SU-DHL-6 (cell line): ENCODE results near the gene HOXD11.

Experiments
- H2AFZ ChIP-seq: fragments of 200-600 bp; sonication (generic); 2 replicates; pipeline ENCODE4 v1.6.1; 2014; ENCODE audit warnings: low read depth, mild to moderate bottlenecking, moderate library complexity, mixed read lengths, antibody characterized with exemption, low read length; ENCODE audit not compliant: severe bottlenecking
- H3F3A ChIP-seq: fragments of 200-600 bp; shearing (Covaris generic); 2 replicates; pipeline ENCODE4 v1.6.0; 2016; ENCODE audit warnings: antibody characterized with exemption, mild to moderate bottlenecking; ENCODE audit not compliant: insufficient read depth
- H3K27ac ChIP-seq: fragments of 200-600 bp; sonication (generic); 2 replicates; pipeline ENCODE4 v1.5.1; 2016; ENCODE audit warnings: low read depth, mild to moderate bottlenecking, low read length, moderate library complexity, mixed read lengths
- H3K27me3 ChIP-seq: fragments of 200-600 bp; sonication (generic), shearing (Covaris generic); 2 replicates; pipeline ENCODE4 v1.6.0; 2014; ENCODE audit warnings: mild to moderate bottlenecking, low read length
- H3K36me3 ChIP-seq: fragments of 200-600 bp; sonication (generic); 2 replicates; pipeline ENCODE4 v1.6.1; 2014; ENCODE audit warnings: mild to moderate bottlenecking, low read length, mixed read lengths
- H3K4me2 ChIP-seq: fragments of 300-600, 200-600 bp; shearing (Covaris generic), sonication (generic); 2 replicates; pipeline ENCODE4 v1.6.0; 2014; ENCODE audit warnings: low read length, low read depth, mild to moderate bottlenecking; ENCODE audit not compliant: poor library complexity, severe bottlenecking
- H3K4me3 ChIP-seq: fragments of 200-600 bp; sonication (generic); 2 replicates; pipeline ENCODE4 v1.5.1; 2014; ENCODE audit warnings: antibody characterized with exemption, low read length, mild to moderate bottlenecking, mixed read lengths; ENCODE audit not compliant: insufficient read depth, poor library complexity, severe bottlenecking
- H3K79me2 ChIP-seq: fragments of 200-600 bp; sonication (generic); 2 replicates; pipeline ENCODE4 v1.6.1; 2014; ENCODE audit warnings: mild to moderate bottlenecking, low read length, moderate library complexity; ENCODE audit not compliant: insufficient read depth
- H3K9ac ChIP-seq: fragments of 200-600 bp; sonication (generic); 2 replicates; pipeline ENCODE4 v1.7.0; 2014; ENCODE audit warnings: mild to moderate bottlenecking, low read length
- H3K9me2 ChIP-seq: fragments of 200-600 bp; sonication (generic); replicated peaks from 2 replicates; pipeline ENCODE4 v1.6.1; 2014; ENCODE audit warnings: low read length; ENCODE audit not compliant: insufficient read depth
- H3K9me3 ChIP-seq: fragments of 200-600 bp; sonication (generic); 2 replicates; pipeline ENCODE4 v1.6.1; 2014; ENCODE audit warnings: low read length, mixed read lengths; ENCODE audit not compliant: insufficient read depth
- H4K20me1 ChIP-seq: fragments of 200-600 bp; sonication (generic); 2 replicates; pipeline ENCODE4 v1.6.1; 2014; ENCODE audit warnings: low read depth, mild to moderate bottlenecking, antibody characterized with exemption, low read length, moderate library complexity, mixed read lengths
- EZH2phosphoT487 ChIP-seq: fragments of 200-600 bp; sonication (generic), shearing (Covaris generic); conservative IDR thresholded peaks from 2 replicates; pipeline ENCODE4 v1.6.1; 2018; ENCODE audit warnings: mild to moderate bottlenecking, antibody characterized with exemption, low read length, moderate library complexity, mixed read lengths
- TF ChIP-seq, protein P1 (sequence below): fragments of 200-600 bp; sonication (generic); IDR thresholded peaks from one replicate; pipeline ENCODE4 v1.5.1; 2017; ENCODE audit warnings: antibody characterized with exemption, mild to moderate bottlenecking, low read length, moderate library complexity; ENCODE audit not compliant: insufficient read depth, poor library complexity, severe bottlenecking

The HOXD11 gene

DNA sequence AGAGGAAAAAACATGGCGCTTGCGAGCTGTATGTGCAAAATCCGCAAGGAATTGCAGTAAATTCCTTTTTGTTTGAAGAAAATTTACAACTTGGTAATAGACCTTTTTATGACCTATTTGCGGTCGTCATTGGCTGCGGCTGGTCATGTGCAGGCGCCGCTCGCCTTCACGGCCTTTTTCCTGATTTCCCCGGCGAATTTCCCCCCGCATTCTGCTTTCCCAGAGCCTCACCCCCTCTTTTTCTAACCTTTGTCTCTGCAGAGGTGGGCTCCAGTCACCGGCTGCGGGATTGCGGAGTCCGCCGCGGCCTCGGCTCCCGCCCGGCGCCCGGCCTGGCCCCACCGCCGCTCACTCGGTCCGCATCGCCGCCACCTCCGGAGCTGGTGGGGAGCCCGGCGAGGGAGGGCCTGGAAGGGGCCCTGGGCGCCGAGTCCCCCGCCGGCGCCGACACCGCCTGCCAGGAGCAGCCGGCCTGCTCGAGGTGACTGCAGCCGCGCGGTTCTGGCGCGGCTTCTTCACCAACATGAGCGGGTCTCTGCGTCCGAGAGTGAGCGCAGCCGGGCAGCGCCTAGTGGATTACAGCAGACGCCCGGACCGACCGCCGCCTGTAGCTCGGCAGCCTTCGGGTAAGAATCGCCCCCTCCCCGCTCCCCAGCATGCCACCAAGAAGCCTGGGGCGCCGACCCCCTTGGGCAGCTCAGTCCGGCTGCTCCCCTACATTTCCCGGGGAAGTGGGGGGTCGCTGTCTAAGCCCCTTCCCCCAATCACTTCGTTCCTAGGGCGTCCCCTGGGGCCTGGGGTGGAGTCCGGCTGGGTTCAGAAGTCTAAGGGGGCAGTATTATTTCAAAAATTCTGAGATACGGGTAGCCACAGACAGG is 29.5 kb downstream of the HOXD11 start:
- no peak overlapping the region for H2AFZ ChIP-seq
- H3K4me2 ChIP-seq: no peak overlapping the region

DNA sequence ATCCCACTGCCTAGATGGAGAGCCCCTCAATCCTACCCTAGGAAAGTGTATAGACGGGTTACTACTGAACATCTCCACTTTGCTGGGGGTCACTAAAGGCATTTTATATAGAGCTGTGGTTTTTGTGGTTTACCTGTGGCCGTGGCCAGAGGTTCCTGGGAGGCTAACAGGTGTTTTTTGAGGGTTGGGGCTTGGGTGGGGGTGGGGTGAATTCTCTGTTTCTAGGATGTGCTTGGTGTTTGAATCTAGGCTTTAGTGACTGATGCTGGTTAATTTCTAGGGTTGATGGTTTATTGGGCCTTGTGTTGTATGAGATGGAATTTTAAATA is 30.1 kb downstream of the HOXD11 start:
- no peaks in the 10 kb centered on the region for H3K36me3 ChIP-seq
- TF ChIP-seq, protein P1, sequence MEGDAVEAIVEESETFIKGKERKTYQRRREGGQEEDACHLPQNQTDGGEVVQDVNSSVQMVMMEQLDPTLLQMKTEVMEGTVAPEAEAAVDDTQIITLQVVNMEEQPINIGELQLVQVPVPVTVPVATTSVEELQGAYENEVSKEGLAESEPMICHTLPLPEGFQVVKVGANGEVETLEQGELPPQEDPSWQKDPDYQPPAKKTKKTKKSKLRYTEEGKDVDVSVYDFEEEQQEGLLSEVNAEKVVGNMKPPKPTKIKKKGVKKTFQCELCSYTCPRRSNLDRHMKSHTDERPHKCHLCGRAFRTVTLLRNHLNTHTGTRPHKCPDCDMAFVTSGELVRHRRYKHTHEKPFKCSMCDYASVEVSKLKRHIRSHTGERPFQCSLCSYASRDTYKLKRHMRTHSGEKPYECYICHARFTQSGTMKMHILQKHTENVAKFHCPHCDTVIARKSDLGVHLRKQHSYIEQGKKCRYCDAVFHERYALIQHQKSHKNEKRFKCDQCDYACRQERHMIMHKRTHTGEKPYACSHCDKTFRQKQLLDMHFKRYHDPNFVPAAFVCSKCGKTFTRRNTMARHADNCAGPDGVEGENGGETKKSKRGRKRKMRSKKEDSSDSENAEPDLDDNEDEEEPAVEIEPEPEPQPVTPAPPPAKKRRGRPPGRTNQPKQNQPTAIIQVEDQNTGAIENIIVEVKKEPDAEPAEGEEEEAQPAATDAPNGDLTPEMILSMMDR: no peak
- TF ChIP-seq EZH2phosphoT487: no peak
- H3F3A ChIP-seq: no peaks in the 10 kb centered on the region
- no peak overlapping the region for H3K4me2 ChIP-seq
- H3K4me3 ChIP-seq: no peak overlapping the region
- H3K9ac ChIP-seq: no peak overlapping the region
- no peak overlapping the region for H3K27ac ChIP-seq
- no peaks in the 10 kb centered on the region for H3K27me3 ChIP-seq
- H4K20me1 ChIP-seq: no peaks in the 10 kb centered on the region
- no peak overlapping the region for H2AFZ ChIP-seq
- no peaks in the 10 kb centered on the region for H3K9me3 ChIP-seq
- H3K79me2 ChIP-seq: no peaks in the 10 kb centered on the region
- no peaks in the 10 kb centered on the region for H3K9me2 ChIP-seq

More for the DNA sequence above, 29.5 kb downstream of the HOXD11 start:
- no peaks in the 10 kb centered on the region for H3K27me3 ChIP-seq
- no peak overlapping the region for H3K9ac ChIP-seq
- no peak overlapping the region for H3K27ac ChIP-seq
- no peak for TF ChIP-seq EZH2phosphoT487
- TF ChIP-seq, protein P1: no peak
- H4K20me1 ChIP-seq: no peaks in the 10 kb centered on the region
- H3K9me2 ChIP-seq: no peaks in the 10 kb centered on the region
- H3K79me2 ChIP-seq: no peaks in the 10 kb centered on the region
- no peaks in the 10 kb centered on the region for H3K36me3 ChIP-seq
- H3K9me3 ChIP-seq: no peaks in the 10 kb centered on the region
- no peak overlapping the region for H3K4me3 ChIP-seq
- H3F3A ChIP-seq: no peaks in the 10 kb centered on the region

DNA sequence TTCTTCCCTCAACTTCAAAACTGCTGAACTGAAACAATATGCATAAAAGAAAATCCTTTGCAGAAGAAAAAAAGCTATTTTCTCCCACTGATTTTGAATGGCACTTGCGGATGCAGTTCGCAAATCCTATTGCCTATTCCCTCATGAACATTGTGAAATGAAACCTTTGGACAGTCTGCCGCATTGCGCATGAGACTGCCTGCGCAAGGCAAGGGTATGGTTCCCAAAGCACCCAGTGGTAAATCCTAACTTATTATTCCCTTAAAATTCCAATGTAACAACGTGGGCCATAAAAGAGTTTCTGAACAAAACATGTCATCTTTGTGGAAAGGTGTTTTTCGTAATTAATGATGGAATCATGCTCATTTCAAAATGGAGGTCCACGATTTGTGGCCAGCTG is 30.8 kb downstream of the HOXD11 start:
- TF ChIP-seq, protein P1: no peak
- Histone ChIP-seq H3K9ac (no peak overlapping the region), H2AFZ (no peak overlapping the region), H3K4me3 (no peak overlapping the region), H3K27ac (no peak overlapping the region), H3K36me3 (no peaks in the 10 kb centered on the region), H3F3A (no peaks in the 10 kb centered on the region), H4K20me1 (no peaks in the 10 kb centered on the region), H3K79me2 (no peaks in the 10 kb centered on the region), H3K9me2 (no peaks in the 10 kb centered on the region), H3K4me2 (no peak overlapping the region), H3K27me3 (no peaks in the 10 kb centered on the region), H3K9me3 (no peaks in the 10 kb centered on the region)
